ENCODE measurements around the gene ADIPOR2. TPM values are rescaled to one million over a fixed set of nuclear protein-coding genes. Genes with fewer than 3 reads are reported as not detected.
A peak's percentile ranks its signal among the peaks of the same experiment; 100 is the strongest.

The ADIPOR2 gene
- total RNA-seq, 1 donor from 2014 or later: 38.4 TPM

DNA sequence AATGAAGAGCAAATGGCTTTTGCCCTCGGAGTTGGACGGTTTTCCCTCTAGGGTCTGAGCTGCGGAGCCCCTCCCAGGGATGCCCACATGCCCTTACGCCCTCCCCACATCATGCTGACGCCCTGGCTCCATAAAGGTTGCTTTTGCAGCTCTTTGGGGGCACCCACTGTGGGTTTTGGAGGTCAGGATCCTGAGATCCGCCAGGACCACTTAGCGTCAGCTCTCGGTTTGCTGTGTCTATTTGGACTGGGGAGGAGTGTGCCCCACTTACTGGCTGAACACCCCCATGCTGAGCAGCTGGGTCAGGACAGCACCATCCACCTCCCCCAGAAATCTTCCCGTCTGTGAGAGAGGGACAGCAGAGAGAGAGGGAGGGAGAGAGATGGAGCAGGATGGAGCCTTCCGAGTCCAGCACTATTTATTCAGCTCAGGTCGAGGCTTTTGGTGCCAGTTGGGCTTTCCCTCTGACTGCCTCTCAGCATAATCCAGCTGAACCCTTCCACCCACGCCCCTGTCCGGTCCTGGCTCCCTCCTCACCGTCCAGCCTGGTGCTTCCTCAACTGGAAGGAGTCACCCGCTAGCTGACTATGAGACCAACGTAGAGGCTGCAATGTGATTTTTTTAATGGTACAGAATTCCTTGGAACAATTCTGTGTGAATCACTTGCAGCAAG is 110.6 kb downstream of the ADIPOR2 start:
- no peak for DNase-seq (ENCODE audit: missing footprints)

DNA sequence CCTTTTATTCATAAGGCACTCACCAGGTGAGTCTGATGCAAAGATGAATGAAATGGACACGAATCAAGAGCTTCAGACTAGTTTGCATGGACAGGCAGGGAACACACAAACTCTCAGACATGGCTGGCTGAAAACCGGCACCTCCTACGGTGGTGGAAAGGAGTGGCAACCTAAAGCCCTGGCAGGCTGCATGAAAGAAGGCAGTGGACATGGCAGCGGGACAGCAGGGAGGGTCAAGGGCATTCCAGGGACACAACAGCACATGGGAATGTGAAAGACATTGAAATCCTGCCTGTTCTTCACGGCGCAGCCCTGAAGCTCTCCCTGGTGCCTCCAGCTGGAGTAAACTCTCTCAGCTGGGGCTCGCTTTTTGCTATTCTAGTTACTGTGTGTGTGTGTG is 112.9 kb downstream of the ADIPOR2 start:
- intact Hi-C loops (cut with DNase I): loop anchor here (5.0 kb wide), 2 partner anchors 234 to 779 kb away; no protein-coding TSS in a partner anchor
- ATAC-seq: no peak
- DNase-seq (ENCODE audit: missing footprints): no peak

More for the DNA sequence above, 110.6 kb downstream of the ADIPOR2 start:
- intact Hi-C loops (cut with DNase I): loop anchor here (5.0 kb wide), 2 partner anchors 236 to 781 kb away; no protein-coding TSS in a partner anchor
- ATAC-seq: no peak

DNA sequence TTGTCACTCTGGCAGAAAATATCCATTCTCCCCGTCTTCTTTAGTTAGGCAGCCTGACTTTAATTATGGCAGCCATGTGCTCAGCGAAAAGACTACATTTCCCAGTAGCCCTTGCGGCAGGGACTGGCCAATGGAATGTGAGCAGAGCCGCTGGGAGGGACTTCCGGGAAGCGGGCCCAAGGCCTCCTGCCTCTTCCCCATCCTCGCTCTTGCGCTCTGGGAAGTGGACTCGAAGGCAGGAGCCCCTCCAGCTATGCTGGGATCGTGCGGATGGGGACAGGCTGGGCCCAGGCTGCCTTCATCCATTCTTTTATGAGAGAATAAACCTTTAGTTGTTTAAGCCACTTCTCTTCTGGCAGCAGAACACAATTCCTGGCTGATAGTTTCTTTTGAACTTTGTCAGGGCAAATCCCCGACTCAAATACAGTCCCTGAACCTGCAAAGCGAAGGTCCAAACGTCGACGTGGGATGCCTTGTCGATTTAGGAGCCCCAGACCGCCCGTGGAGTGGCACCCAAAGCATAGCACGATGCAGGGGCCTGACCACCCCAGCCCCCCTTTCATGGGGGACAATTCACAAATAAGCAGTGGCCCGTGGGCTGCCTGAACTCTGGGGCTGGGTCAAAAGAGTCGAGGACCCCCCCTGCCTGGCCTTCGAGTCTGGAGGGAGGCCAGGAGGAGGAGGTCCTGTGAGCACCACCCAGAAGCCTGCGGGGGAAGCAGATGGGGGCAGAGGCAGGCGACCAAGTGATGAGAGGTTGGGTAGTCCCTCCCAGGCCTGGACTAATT is 113.9 kb downstream of the ADIPOR2 start:
- DNase-seq (ENCODE audit: missing footprints) (peak; percentile 94), ATAC-seq (peak; percentile 82)
- intact Hi-C loops (cut with DNase I): loop anchor here (5.0 kb wide), 2 partner anchors 233 to 778 kb away; no protein-coding TSS in a partner anchor

DNA sequence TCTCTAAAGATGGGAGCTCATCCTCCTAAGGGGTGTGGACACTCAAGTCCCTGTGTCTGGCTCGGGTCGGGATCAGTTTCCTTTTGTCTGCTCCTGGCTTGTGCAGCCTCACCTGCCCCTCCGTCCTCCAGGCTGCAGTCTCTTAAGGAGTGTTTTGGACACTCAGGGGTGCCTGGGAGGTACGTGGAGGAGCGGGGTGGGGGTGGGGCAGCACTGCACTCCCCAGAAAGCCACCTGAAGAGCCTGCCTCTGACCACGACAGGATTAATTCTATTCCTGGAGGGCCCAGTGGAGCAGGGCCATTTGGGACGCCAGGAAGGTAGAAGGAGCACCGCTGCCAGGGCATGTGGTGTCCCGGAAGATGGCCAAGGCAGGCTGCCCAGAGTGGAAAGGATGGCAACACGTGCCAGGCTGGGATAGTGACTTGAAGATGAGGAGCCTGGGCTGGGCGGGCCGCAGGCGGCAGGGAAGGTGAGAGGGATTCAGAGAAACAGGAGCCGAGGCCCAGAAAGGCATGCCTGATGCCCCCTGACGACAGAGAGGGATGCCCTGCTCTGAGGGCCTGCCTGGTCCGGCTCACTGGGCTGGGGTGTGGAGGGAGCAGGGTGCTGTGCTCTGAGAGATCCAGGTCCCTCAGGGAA is 114.7 kb downstream of the ADIPOR2 start:
- ATAC-seq (peak; percentile 40), DNase-seq (ENCODE audit: missing footprints) (no peak)
- intact Hi-C loops (cut with DNase I): no loop called here

DNA sequence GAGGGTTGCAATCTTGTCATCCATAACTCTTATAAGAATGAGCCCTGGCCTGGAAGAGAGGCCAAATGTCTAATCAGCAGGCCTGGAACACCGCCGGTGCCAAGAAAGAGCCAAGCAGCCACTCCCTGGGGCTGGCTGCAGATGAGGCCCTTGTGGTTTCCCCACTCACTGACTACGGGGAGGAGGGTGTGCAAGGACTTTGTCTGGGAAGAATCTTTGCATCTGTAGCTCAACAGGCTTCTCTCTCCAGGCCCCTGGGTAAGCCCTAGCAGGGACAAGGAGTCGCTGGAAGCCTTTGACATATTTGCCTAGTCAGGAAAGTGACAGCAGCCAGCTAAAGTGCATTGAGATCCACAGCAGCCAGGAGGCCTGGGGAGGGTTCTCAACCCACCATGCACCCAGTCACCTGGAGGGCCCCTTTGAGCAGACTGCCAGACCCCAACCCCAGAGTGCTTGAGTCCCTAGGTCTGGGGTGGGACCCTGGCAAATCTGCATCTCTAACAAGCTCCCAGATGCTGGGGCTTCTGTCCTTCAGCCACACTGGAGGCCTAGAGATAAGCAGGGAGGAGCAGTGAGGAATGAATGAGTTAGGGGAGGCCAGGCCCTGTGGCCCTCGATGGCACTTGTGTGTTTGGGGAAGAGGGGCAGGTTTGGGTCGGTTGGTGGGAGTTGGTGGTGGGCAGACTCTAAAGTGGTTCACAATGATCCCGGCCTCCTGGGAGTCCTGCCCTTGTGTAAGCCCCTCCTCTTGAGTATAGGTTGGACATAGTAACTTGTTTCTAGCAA is 115.6 kb downstream of the ADIPOR2 start:
- DNase-seq (ENCODE audit: missing footprints) (no peak), ATAC-seq (peak; percentile 58)
- intact Hi-C loops (cut with DNase I): no loop called here

DNA sequence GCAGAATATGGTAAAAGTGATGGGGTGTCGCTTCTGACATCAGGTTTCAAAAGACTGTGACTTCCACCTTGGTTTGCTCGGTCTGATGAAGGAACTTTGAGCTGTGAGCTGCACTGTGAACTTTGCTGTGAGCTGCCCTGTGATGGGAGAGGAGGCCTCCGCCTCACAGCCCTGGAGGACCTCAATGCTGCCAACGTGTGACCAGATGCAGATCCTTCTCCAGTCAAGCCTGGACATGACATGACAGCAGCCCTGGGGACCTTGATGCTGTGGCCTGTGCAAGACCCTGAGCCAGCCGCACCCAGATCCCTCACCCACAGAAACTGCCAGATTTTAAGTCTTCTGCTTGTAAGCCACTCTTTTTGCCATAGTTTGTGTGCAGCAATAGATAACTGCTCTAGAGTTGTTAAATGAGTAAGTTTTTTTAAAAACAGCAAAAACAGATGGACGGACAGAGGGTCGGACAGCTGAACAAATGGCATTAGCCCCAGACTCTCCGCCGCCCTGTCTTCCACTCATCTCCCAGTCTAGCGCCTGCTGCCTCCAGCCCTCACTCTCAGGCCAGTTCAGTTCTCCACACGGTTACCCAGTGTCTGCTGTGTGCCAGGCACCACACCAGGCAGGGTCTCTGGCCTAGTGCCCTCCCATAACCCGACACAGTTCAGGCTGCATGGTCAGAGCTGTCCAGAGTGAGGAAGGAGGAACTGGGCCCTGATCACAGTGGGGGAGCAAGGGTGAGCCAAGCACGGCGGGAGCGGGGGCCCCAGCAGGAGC is 116.4 kb downstream of the ADIPOR2 start:
- DNase-seq (ENCODE audit: missing footprints) (no peak), ATAC-seq (no peak)
- intact Hi-C loops (cut with DNase I): no loop called here

DNA sequence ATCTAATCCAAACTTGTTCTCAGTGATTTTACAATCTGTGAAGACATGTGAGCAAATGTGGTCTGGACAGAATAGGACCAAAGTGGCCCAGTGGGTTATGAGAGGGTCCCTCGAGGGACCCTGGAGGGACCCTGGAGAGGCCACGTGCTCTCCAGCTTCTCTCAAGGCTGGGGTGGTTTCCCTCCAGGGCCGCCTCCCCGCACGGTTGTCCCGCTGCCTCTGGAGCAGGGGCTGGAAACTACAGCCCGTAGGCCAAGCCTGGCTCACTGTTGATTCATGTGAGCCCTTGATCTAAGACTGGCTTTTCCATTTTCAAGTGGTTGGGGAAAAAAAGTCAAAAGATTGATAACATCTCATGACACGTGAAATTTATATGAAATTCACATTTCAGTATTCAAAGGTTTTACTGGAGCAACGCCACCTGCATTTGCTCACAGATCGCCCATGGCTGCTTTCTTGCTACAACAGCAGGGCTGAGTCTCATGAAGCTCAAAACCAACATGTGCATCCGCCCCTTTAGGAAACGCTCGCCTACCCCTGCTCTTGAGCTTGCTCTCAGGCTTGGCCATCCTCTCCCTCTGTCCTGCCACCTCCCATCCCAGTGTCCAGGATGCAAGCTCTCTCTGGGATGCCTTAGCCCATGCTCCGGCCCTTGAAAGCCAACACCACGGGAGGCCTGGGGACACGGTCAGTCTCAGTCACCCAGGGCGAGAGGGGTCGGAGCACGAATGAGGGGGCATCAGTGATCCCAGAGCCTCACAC is 117.3 kb downstream of the ADIPOR2 start:
- intact Hi-C loops (cut with DNase I): no loop called here
- DNase-seq (ENCODE audit: missing footprints) (no peak), ATAC-seq (no peak)

DNA sequence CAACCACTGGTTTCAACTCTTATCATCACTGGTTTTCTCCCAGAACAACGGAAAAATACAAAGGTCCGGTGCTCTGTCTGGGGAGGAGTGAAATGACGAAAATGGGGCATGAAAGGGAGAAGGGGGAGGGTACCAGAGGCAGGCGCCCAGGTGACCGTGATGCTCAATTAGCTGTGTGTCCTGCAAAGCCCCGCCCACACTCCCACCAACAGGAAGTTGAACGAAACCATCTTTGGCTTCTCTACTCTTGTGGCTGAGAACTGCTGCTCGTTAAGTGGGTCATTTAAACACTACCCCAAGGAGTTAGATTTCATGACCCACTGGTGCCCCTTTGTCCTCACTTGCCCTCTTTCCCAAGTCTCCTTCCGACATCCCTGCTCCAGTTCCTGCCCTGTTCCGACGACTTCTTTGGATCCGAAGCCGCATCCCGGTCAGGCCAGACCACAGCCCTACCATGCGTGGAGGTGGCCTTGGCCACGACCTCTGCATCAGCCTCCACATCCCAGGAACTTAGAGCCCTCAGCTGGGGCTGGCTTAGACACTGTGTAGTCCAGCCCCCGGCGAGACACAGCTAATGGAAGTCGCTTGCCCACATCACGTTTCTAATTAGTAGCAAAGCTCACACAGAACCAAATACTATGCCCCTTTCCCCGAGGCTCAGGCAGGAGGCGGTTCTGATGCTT is 118.1 kb downstream of the ADIPOR2 start:
- intact Hi-C loops (cut with DNase I): no loop called here

DNA sequence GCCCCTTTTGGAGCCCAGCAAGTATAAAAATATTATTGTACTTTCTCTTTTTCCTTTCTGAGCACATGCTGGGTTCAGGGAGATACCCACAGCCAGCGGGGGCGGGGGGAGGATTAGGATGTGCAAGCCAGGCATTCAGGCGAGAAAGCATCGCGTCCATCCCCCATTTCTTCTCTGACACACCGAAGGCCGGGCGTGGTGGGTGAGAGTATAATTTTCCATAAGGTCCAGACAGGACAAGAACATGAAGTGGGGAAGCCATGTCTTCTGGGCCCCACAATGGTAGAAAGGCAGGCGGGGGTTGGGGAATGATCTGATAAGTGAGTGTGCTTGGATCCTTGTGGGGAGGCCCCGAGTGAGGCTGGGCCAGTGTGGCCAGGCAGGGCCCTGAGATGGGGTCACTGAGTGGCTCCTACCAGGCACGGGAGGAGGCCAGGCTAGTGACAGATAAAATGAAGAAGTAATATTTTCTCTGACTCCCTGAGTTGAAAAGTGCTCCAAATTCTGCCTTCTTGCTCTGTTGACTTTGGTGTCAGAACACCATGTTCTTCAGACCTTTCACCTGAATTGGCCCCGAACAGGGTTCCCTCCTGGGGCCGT is 118.8 kb downstream of the ADIPOR2 start:
- DNase-seq (ENCODE audit: missing footprints) (no peak), ATAC-seq (no peak)
- intact Hi-C loops (cut with DNase I): no loop called here

More for the DNA sequence above, 118.1 kb downstream of the ADIPOR2 start:
- DNase-seq (ENCODE audit: missing footprints) (no peak), ATAC-seq (no peak)

DNA sequence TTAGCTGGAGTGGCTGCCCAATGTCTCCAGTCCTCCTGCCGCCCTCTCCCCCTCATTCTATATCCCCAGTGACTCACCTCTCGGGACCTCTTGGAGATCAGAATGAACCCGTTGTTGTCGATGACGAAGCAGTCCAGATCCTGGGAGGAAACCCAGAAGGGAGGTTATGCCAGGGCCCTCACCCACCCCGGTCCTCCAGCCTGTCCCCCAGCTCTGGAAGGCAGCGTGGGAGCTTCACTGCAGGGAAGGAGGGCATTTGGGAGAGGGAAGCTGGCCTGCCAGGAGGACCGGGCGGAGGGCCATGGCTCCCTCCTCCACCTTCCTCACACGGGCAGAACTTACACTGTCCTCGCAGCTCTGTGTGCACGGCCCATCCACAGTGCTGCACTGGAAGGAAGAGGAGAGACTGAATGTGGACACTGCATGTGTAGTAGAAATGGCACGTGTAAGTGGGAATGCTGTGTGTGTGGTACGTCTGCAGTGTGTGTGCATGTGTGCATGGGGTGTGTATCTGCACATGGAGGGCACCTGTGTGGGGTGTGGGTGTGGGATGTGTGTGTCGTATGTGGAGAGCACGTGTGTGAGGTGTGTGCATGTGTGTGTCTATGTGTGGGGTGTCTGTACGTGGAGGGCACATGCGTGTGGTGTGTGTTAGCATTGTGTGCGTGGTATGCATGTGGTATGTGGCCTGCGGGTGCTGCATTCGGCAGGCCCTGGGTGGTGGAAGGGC is 119.5 kb downstream of the ADIPOR2 start:
- ATAC-seq (no peak), DNase-seq (ENCODE audit: missing footprints) (no peak)
- intact Hi-C loops (cut with DNase I): no loop called here

DNA sequence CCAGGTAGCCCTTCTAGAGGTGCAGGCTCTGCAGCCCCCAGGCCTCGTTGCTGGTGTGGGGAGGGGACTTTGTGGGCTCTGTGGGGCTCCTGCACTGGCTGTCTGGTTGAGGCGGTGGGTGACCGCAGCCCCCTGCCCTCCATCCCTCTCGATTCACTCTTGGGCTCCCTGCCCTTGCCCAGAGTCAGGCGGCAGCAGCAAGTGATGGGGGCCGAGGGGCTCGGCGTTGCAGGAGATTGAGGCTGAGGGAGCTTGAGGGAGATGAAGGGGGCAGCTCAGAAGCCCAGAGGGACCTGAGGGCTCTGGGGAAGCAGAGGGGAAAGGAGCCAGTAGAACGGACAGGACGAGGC is 120.0 kb downstream of the ADIPOR2 start:
- intact Hi-C loops (cut with DNase I): no loop called here
- DNase-seq (ENCODE audit: missing footprints): no peak
- ATAC-seq: no peak

DNA sequence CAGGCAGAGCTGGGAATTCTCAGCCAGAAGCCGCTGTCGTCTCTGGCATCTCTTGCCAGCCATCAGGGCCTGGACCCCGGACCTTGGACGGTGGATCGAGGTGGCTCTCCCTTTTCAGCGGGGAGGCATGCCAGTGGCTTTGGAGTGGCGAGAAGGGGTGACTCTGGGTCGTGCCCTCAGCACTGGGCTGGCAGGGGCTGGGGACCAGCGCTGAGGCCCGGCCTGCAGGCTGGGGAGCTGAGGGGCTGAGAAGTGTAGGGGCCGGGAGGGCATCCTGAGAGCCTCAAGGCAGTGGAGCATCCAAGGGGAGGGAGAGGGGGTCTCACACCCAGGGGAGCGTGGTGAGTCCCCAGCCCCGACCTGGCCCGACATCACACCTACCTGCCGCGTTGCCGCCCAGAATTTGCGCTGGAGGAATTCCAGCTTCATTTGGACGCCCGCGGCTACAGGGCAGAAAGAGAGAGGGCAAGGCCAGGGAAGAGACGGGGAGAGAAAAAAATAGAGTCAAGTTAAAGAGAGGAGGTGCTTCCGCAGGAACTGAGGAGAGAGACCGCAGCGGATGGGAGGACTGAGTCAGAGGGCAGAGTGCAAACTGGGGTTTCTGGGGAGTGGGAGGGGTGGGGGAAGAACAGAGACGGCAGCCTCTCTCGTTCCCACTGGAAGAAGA is 120.5 kb downstream of the ADIPOR2 start:
- ATAC-seq: no peak
- intact Hi-C loops (cut with DNase I): no loop called here
- DNase-seq (ENCODE audit: missing footprints): no peak

DNA sequence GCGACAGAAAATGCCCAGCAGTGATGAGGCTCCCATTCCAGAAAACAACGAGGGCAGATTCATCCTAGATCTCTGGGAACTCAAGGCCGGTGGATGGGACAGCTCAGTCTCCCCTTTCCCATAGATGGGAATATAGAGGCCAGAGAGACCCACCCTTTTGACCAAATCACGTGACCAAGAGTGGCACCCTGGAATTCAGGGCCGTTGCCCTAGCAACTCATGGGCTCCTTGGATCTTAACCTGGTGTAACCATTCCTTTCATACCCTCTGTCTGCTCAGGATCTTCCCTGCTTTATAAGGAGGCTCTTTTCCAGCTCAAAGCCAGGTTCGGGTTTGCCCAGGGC is 121.0 kb downstream of the ADIPOR2 start:
- DNase-seq (ENCODE audit: missing footprints): no peak
- intact Hi-C loops (cut with DNase I): no loop called here
- ATAC-seq: no peak

DNA sequence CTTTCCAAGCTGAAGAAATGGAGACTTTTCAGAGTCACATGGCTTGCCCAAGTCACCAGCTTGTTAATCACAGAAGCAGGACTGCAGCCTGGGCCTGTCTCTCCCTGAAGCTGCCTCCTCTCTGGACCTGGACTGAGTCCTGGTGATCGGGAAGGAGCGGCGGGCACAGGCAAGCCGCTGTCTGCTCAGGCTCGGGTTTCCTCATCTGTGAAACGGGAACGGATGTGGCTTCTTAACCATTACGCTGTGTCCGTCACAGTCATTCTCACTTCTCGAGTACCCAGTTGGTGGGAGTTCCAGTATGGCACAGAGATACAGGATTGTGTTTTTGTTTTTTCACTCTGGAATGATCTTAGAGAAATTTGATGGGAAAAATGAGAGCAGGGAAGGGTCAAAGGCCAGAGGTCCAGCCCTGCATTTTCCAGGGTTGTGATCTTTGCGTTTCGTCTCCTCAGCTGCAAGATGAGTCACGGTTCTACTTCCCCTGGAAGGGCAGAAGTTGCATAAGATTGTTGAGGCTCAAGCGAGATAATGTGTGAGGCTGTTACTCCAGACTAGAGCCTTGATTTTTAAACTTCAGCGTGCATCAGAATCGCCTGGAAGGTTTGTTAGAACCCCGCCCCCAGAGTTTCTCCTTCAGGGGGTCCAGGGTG is 121.9 kb downstream of the ADIPOR2 start:
- DNase-seq (ENCODE audit: missing footprints) (no peak), ATAC-seq (peak; percentile 66)
- intact Hi-C loops (cut with DNase I): no loop called here

DNA sequence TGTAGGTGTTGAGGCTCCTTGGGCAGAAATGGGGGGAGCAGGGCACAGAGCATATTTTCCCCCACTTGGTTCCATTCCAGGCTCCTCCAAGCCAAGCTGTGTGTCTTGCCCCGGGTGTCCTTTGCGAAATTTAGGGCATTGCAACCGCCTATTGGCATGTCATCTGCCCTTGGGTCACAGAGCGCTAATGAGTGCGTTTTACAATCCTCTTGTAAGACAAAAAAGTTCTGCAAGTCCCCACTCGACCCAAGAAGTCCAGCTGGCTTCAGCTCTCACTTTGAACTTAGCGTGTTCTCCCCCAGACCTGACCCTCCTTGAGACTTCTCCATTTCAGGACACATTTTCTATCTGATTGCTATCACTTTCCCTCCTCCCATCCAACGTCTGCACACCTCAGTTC is 123.4 kb downstream of the ADIPOR2 start:
- DNase-seq (ENCODE audit: missing footprints): no peak
- intact Hi-C loops (cut with DNase I): no loop called here
- no peak for ATAC-seq

Measured in Right ventricle myocardium inferior (tissue), 1 donor.